Gastroesophageal sphincter (tissue), 3 donors: ENCODE results near the gene PTPN13.

Experiments
- EP300 ChIP-seq: sonication (generic); formaldehyde crosslinking; IDR thresholded peaks from one replicate; pipeline ENCODE4 v1.6.1; 2017; ENCODE audit warnings: antibody characterized with exemption, mild to moderate bottlenecking
- POLR2AphosphoS5 ChIP-seq: sonication (generic); formaldehyde crosslinking; IDR thresholded peaks from one replicate; pipeline ENCODE4 v1.6.1; 2017; ENCODE audit warnings: antibody characterized with exemption
- TF ChIP-seq, protein P1 (sequence below), 4 experiments: fragments of 200-600 bp in 2 of 4; fragments of 450-650 bp in 2 of 4; sonication (generic) in 1 of 4; IDR thresholded peaks; one replicate each; pipeline ENCODE4 v1.5.1; 2017 to 2019; ENCODE audit warnings: antibody characterized with exemption in 4 of 4, mild to moderate bottlenecking in 2 of 4, moderate library complexity in 2 of 4

DNA sequence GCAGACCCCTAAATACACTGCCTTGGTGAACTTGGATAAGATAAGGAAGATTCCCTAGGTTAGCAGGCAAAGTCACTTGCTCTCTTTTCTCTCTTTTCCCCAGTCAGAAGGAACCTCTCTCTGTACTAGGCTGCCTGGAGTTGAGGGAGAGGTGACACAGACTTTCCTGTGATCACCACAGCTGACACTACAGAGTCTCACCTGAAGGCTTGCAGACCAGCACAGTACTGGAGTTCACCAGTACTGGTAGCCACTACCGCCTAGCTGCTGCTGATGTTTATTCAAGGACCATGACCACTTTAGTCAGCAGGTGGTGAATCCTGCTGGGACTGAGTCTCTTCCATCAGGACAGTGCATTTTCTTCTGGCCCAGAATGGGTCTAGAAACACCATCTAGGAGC, 63.3 kb downstream of the PTPN13 start:
- TF ChIP-seq, protein P1, sequence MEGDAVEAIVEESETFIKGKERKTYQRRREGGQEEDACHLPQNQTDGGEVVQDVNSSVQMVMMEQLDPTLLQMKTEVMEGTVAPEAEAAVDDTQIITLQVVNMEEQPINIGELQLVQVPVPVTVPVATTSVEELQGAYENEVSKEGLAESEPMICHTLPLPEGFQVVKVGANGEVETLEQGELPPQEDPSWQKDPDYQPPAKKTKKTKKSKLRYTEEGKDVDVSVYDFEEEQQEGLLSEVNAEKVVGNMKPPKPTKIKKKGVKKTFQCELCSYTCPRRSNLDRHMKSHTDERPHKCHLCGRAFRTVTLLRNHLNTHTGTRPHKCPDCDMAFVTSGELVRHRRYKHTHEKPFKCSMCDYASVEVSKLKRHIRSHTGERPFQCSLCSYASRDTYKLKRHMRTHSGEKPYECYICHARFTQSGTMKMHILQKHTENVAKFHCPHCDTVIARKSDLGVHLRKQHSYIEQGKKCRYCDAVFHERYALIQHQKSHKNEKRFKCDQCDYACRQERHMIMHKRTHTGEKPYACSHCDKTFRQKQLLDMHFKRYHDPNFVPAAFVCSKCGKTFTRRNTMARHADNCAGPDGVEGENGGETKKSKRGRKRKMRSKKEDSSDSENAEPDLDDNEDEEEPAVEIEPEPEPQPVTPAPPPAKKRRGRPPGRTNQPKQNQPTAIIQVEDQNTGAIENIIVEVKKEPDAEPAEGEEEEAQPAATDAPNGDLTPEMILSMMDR (IDR thresholded peaks at IDR 0.05) = no peak
- TF ChIP-seq POLR2AphosphoS5 (no peak), EP300 (no peak)
